HK-2 (cell line): ENCODE results near the gene ARHGAP31.
A peak's percentile ranks its signal among the peaks of the same experiment; 100 is the strongest.
"Not testable (repeated sequence)": the region's sequence is repeated elsewhere in the genome, so short reads cannot be mapped to it uniquely, and the experiment has no call there.

ENCODE experiments used
- DNase-seq: peaks from one replicate; pipeline ENCODE4 v3.0.0-alpha.2; 2018; ENCODE audit not compliant: unreplicated experiment

ARHGAP31 gene

GRCh38 chr3:119294696-119295671, 801 bp downstream of the ARHGAP31 start:
- DNase-seq, result peak; percentile 53

- DNase-seq, result no peak
Observed at GRCh38 chr3:119295816-119296726, 1.9 kb downstream of the ARHGAP31 start.

- no peak for DNase-seq
Observed at GRCh38 chr3:119296727-119297122, 2.5 kb downstream of the ARHGAP31 start.

- no peak for DNase-seq
Observed at GRCh38 chr3:119297169-119297568, 3.0 kb downstream of the ARHGAP31 start.

- no peak for DNase-seq
Observed at GRCh38 chr3:119298565-119298941, 4.4 kb downstream of the ARHGAP31 start.

- no peak for DNase-seq
Observed at GRCh38 chr3:119300991-119301391, 6.8 kb downstream of the ARHGAP31 start.

- DNase-seq, result no peak
Observed at GRCh38 chr3:119301662-119302061, 7.5 kb downstream of the ARHGAP31 start.

- DNase-seq, result no peak
Observed at GRCh38 chr3:119302697-119303551, 8.7 kb downstream of the ARHGAP31 start.

GRCh38 chr3:119304201-119304713, 10.1 kb downstream of the ARHGAP31 start:
- DNase-seq, result peak; percentile 68

- no peak for DNase-seq
Observed at GRCh38 chr3:119305286-119305685, 11.1 kb downstream of the ARHGAP31 start.

GRCh38 chr3:119306378-119306777, 12.2 kb downstream of the ARHGAP31 start:
- not testable (repeated sequence) for DNase-seq

- DNase-seq, result no peak
Observed at GRCh38 chr3:119308355-119308754, 14.2 kb downstream of the ARHGAP31 start.

GRCh38 chr3:119309591-119309990, 15.4 kb downstream of the ARHGAP31 start:
- peak; percentile 32 for DNase-seq

GRCh38 chr3:119310071-119310470, 15.9 kb downstream of the ARHGAP31 start:
- peak; percentile 85 for DNase-seq

- peak; percentile 71 for DNase-seq
Observed at GRCh38 chr3:119311081-119311925, 17.1 kb downstream of the ARHGAP31 start.

- DNase-seq, result no peak
Observed at GRCh38 chr3:119313461-119313860, 19.3 kb downstream of the ARHGAP31 start.

- no peak for DNase-seq
Observed at GRCh38 chr3:119314821-119315220, 20.6 kb downstream of the ARHGAP31 start.

GRCh38 chr3:119315600-119316312, 21.6 kb downstream of the ARHGAP31 start:
- DNase-seq, result no peak

GRCh38 chr3:119316313-119316670, 22.1 kb downstream of the ARHGAP31 start:
- no peak for DNase-seq

GRCh38 chr3:119318876-119319275, 24.7 kb downstream of the ARHGAP31 start:
- DNase-seq, result no peak
